IPS DF 6.9 (cell line): ENCODE data around the gene FIGNL2.
A peak's percentile ranks its signal among the peaks of the same experiment; 100 is the strongest.

ENCODE experiments used
- DNase-seq: peaks from one replicate; pipeline ENCODE4 v3.0.0-alpha.2; 2013; ENCODE audit warnings: low read depth, low spot score
- H3K27ac ChIP-seq: one replicate; pipeline ENCODE4 v1.5.1; 2013; ENCODE audit warnings: low read length, control low read depth
- H3K27me3 ChIP-seq: 2 replicates; pipeline ENCODE4 v1.6.1; 2013; ENCODE audit warnings: mild to moderate bottlenecking, low read length; ENCODE audit not compliant: control insufficient read depth, insufficient read depth
- H3K36me3 ChIP-seq: 2 replicates; pipeline ENCODE4 v1.6.1; 2013; ENCODE audit warnings: low read length; ENCODE audit not compliant: control insufficient read depth, insufficient read depth
- H3K4me1 ChIP-seq: 2 replicates; pipeline ENCODE4 v1.6.1; 2013; ENCODE audit warnings: low read length; ENCODE audit not compliant: control insufficient read depth, insufficient read depth
- H3K4me3 ChIP-seq: 2 replicates; pipeline ENCODE4 v1.5.1; 2013; ENCODE audit warnings: mild to moderate bottlenecking, low read length
- H3K9me3 ChIP-seq: 2 replicates; pipeline ENCODE4 v1.6.1; 2013; ENCODE audit warnings: low read length, inconsistent platforms; ENCODE audit not compliant: control insufficient read depth, insufficient read depth
- WGBS: extraction: QIAGEN DNeasy Blood & Tissue Kit; methylation state at CpG from one replicate; pipeline ENCODE4 v1.1.7; 2013; ENCODE audit warnings: mixed read lengths, missing lambda C conversion rate; ENCODE audit not compliant: insufficient read length, insufficient coverage; 5-methylcytosine and 5-hydroxymethylcytosine counted together

The FIGNL2 gene

GRCh38 chr12:51855586-51856428 is 7.3 kb upstream of the FIGNL2 start:
- H3K4me1 ChIP-seq = no peaks in the 10 kb centered on the region; the same call in 1 of the 2 replicates
- peaks cover 17% of the 10 kb centered on the region; the same call in 1 of the 2 replicates for H3K27me3 ChIP-seq
- WGBS = no CpG with 5 or more reads among the region's 21 CpGs
- no peaks in the 10 kb centered on the region for H3K36me3 ChIP-seq
- peak overlapping the region; percentile 29; the same call in 1 of the 2 replicates for H3K4me3 ChIP-seq
- no peaks in the 10 kb centered on the region for H3K9me3 ChIP-seq
- no peak overlapping the region for H3K27ac ChIP-seq
- DNase-seq = no peak

DNA sequence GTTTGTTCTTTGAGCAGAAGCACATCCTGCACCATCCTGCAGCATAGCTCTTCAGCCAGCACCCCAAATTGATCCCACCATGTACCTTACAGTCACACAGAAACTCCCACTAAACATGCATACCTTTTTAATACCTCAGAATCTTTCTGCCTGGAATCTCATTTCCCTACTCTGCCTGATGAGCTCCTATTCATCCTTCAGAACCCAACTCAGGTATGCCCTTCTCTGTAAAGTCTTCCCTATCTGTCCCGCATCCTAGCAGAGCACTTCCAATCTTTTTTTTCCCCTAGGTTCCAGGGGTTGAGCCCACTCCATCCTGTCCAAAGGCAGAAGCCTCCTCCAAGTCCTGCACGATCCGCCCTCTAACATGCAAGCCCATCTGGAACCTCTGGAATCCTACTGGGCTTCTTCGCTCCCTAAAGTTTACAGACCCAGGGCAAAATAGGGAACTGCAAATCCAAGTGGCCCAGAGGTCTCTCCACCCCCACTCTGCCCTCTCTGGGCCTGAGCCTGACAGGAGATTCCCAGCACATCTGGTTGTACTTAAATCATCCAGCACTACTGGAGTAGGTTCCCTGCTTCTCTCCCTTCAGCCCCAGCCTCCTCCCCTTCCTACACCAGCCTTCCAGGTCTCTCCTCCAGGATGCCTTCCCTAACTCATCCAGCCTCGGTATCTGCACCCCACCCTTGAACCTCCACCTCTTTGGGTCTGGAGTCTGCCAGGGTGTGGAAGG is 4.1 kb upstream of the FIGNL2 start:
- no peak overlapping the region for H3K27ac ChIP-seq
- peaks cover 2% of the 10 kb centered on the region; the same call in 1 of the 2 replicates for H3K4me1 ChIP-seq
- H3K9me3 ChIP-seq = no peaks in the 10 kb centered on the region
- H3K4me3 ChIP-seq = no peak overlapping the region
- no peak for DNase-seq
- no CpG with 5 or more reads among the region's 5 CpGs for WGBS
- no peaks in the 10 kb centered on the region for H3K36me3 ChIP-seq
- peaks cover 30% of the 10 kb centered on the region for H3K27me3 ChIP-seq

DNA sequence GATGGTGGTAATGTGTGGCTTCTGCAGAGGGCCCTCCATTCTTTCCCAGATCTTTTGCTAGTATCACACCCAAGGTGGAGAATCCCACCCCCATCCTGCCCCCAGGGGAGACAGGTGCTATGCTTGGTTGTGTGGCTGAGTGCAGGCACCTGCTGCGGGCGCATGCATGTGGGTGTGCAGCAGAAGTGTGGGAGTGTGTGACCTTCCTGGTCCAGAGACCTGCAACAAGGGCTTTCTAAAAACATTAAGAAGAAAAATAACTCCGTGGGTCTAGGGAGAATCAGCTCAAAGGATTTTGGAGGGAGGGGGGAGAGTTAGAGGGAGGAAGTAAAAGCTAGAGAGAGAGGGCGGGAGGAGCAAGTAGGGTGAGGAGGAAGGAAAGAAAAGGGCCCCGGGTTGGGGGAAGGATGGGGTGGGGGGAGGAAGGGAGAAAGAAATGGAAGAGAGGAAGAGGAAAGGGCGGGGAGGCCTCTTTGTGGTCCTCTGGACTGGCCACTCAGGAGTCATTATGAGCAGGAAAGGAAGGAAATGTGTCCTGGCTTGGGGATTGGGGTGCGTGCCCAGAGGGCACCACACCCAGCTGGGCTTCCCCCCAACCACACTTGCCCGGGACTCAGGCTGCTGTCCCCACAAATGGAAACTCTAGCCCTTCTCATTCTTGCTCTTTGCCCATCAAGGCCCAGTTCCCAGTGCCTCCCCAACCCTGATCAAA is 3.1 kb upstream of the FIGNL2 start:
- Histone ChIP-seq H3K4me1 (peaks cover 2% of the 10 kb centered on the region; the same call in 1 of the 2 replicates), H3K27me3 (peaks cover 30% of the 10 kb centered on the region), H3K27ac (no peak overlapping the region), H3K36me3 (no peaks in the 10 kb centered on the region), H3K9me3 (no peaks in the 10 kb centered on the region), H3K4me3 (no peak overlapping the region)
- no peak for DNase-seq
- WGBS = no CpG with 5 or more reads among the region's 8 CpGs

DNA sequence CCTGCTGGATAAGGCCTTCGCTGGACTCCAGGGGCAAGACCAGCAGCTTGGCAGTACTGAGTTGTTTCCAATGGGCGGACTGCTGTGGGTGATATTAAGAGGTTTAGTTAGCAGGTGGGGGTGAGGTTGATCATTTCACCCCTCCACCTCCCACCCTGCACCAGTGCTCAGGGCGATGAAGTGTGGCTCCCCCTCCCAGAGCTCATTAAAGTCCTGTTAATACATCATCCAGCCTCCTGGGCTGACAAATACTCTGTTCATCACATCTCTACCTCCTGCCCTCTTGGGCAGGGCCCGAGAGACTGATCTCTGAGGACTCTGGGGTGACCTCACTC is 2.4 kb upstream of the FIGNL2 start:
- Histone ChIP-seq H3K4me3 (no peak overlapping the region), H3K36me3 (no peaks in the 10 kb centered on the region), H3K27ac (no peak overlapping the region), H3K4me1 (peaks cover 5% of the 10 kb centered on the region), H3K9me3 (no peaks in the 10 kb centered on the region), H3K27me3 (peaks cover 30% of the 10 kb centered on the region)
- WGBS = no CpG with 5 or more reads among the region's 4 CpGs
- no peak for DNase-seq

DNA sequence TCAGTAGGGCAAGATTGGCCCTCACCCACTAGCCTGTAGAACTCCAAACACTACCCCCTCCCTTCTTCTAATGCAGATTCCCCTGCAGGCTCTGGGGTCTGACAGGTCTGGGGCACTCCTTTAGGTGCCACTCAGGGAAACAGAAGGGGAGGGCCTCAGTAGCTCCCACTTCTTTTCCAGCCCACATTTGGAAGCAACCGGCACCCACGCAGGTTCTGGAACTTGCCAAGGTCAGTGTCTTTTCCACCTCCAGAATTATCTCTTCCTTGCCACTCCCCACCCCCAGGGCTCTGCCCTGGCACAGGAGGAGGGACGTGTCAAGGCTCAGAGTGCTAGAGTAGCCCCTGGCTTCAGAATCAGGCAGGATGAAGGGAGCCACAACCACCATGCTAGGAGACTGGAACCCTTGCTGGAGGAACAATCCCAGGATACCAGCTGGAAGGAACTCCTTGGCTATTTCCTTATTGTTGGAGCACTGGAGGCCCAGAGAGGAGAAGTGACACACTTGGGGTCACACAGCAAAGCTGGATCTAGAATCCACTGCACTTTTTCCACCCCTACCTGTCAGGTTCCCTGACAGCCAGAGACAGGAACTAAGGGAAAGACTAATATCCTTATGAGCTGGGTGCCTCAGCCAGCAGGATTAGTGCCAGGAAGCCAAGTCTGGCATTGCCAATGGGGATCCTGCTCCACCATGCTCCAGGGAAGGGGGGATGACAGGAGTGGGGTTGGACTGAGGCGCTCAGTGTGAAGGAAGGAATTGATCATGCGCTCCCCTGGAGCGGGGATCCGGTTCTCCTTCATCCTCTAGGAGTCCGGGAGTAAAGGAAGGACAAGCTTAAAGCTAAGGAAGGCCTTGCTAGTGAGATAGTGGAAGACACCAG is 1.8 kb upstream of the FIGNL2 start:
- WGBS = no CpG with 5 or more reads among the region's 8 CpGs
- peaks cover 30% of the 10 kb centered on the region for H3K27me3 ChIP-seq
- H3K9me3 ChIP-seq = no peaks in the 10 kb centered on the region
- H3K36me3 ChIP-seq = no peaks in the 10 kb centered on the region
- peaks cover 8% of the 10 kb centered on the region for H3K4me1 ChIP-seq
- H3K27ac ChIP-seq = no peak overlapping the region
- no peak overlapping the region for H3K4me3 ChIP-seq
- DNase-seq = no peak

- Histone ChIP-seq H3K27ac (no peak overlapping the region), H3K36me3 (no peaks in the 10 kb centered on the region), H3K27me3 (peaks cover 30% of the 10 kb centered on the region), H3K9me3 (no peaks in the 10 kb centered on the region), H3K4me1 (peaks cover 10% of the 10 kb centered on the region), H3K4me3 (peak overlapping the region; percentile 67; the same call in 1 of the 2 replicates)
- WGBS = no CpG with 5 or more reads among the region's 57 CpGs
- no peak for DNase-seq
These were observed 570 bp upstream of the FIGNL2 start for GRCh38 chr12:51848841-51849735.

- H3K4me1 ChIP-seq = peaks cover 10% of the 10 kb centered on the region
- DNase-seq = no peak
These were observed 734 bp downstream of the FIGNL2 start for GRCh38 chr12:51847643-51848325.

GRCh38 chr12:51846911-51847642 is 1.4 kb downstream of the FIGNL2 start:
- no peaks in the 10 kb centered on the region for H3K9me3 ChIP-seq
- no peak overlapping the region for H3K27ac ChIP-seq
- no CpG with 5 or more reads among the region's 59 CpGs for WGBS
- peaks cover 21% of the 10 kb centered on the region for H3K27me3 ChIP-seq
- peaks cover 10% of the 10 kb centered on the region for H3K4me1 ChIP-seq
- no peak for DNase-seq
- H3K4me3 ChIP-seq = peak overlapping the region; percentile 67; the same call in 1 of the 2 replicates
- H3K36me3 ChIP-seq = no peaks in the 10 kb centered on the region

More at GRCh38 chr12:51847643-51848325, 734 bp downstream of the FIGNL2 start:
- Histone ChIP-seq H3K27ac (no peak overlapping the region), H3K9me3 (no peaks in the 10 kb centered on the region), H3K27me3 (peaks cover 27% of the 10 kb centered on the region), H3K4me3 (peak overlapping the region; percentile 67; the same call in 1 of the 2 replicates), H3K36me3 (no peaks in the 10 kb centered on the region)
- WGBS = no CpG with 5 or more reads among the region's 40 CpGs
